DND-41 (cell line): Measurements from ENCODE around the gene PRR7.

ENCODE experiments used
- EZH2 ChIP-seq: IDR thresholded peaks from 3 replicates; pipeline ENCODE4 v1.6.1; 2012; ENCODE audit warnings: borderline replicate concordance, low read depth, mild to moderate bottlenecking, moderate library complexity, low read length, inconsistent platforms; ENCODE audit not compliant: severe bottlenecking
- TF ChIP-seq, protein P1 (sequence below): IDR thresholded peaks from 2 replicates; pipeline ENCODE4 v1.5.1; 2012; ENCODE audit warnings: borderline replicate concordance, low read length, moderate library complexity, mild to moderate bottlenecking; ENCODE audit not compliant: poor library complexity, severe bottlenecking; ENCODE audit errors: extremely low read depth

DNA sequence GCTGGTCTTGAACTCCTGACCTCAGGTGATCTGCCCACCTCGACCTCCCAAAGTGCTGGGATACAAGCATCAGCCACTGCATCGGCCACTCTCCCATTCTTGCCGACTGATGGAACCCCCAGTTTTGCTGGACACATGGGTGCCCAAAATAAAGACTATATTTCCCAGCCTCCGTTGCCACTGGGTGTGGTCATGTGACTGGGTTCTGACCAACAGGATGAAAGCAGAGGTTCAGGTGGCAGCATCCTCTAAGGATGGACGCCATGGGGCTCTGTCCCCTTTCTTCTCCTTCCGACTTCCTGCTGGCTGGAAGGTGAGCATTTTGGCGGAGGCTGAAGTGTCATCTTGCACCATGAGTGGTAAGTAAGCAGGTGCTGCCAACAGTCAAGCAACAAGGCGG is 40.5 kb downstream of the PRR7 start:
- TF ChIP-seq, protein P1, sequence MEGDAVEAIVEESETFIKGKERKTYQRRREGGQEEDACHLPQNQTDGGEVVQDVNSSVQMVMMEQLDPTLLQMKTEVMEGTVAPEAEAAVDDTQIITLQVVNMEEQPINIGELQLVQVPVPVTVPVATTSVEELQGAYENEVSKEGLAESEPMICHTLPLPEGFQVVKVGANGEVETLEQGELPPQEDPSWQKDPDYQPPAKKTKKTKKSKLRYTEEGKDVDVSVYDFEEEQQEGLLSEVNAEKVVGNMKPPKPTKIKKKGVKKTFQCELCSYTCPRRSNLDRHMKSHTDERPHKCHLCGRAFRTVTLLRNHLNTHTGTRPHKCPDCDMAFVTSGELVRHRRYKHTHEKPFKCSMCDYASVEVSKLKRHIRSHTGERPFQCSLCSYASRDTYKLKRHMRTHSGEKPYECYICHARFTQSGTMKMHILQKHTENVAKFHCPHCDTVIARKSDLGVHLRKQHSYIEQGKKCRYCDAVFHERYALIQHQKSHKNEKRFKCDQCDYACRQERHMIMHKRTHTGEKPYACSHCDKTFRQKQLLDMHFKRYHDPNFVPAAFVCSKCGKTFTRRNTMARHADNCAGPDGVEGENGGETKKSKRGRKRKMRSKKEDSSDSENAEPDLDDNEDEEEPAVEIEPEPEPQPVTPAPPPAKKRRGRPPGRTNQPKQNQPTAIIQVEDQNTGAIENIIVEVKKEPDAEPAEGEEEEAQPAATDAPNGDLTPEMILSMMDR: no peak
- no peak for TF ChIP-seq EZH2
